Activated CD8-positive, alpha-beta memory T cell treated with anti-CD3 and anti-CD28 coated beads for 24 hours (primary cell): ENCODE data around the gene RGS9.
"Not testable (repeated sequence)": the region's sequence is repeated elsewhere in the genome, so short reads cannot be mapped to it uniquely, and the experiment has no call there.

ENCODE experiments used
- DNase-seq: peaks from one replicate; pipeline ENCODE4 v3.0.0-alpha.2; 2020

The RGS9 gene

GRCh38 chr17:65116515-65116914 is 20.7 kb upstream of the RGS9 start:
- not testable (repeated sequence) for DNase-seq

GRCh38 chr17:65117384-65118035 is 19.7 kb upstream of the RGS9 start:
- no peak for DNase-seq

GRCh38 chr17:65121368-65121767 is 15.8 kb upstream of the RGS9 start:
- DNase-seq = no peak

GRCh38 chr17:65121916-65122806 is 15.0 kb upstream of the RGS9 start:
- no peak for DNase-seq

- DNase-seq = peak; percentile 93
Measured at GRCh38 chr17:65122836-65123756, 14.1 kb upstream of the RGS9 start.

- no peak for DNase-seq
Measured at GRCh38 chr17:65123757-65124675, 13.2 kb upstream of the RGS9 start.

- DNase-seq = no peak
Measured at GRCh38 chr17:65130832-65131231, 6.3 kb upstream of the RGS9 start.

- no peak for DNase-seq
Measured at GRCh38 chr17:65131240-65131639, 5.9 kb upstream of the RGS9 start.

- DNase-seq = no peak
Measured at GRCh38 chr17:65131946-65132345, 5.2 kb upstream of the RGS9 start.

- DNase-seq = no peak
Measured at GRCh38 chr17:65134035-65134434, 3.1 kb upstream of the RGS9 start.

- DNase-seq = no peak
Measured at GRCh38 chr17:65139101-65139764, 2.1 kb downstream of the RGS9 start.

- DNase-seq = no peak
Measured at GRCh38 chr17:65142247-65142646, 5.1 kb downstream of the RGS9 start.

GRCh38 chr17:65143889-65144604 is 6.9 kb downstream of the RGS9 start:
- DNase-seq = no peak

GRCh38 chr17:65145743-65146142 is 8.6 kb downstream of the RGS9 start:
- DNase-seq = no peak

GRCh38 chr17:65147955-65148354 is 10.8 kb downstream of the RGS9 start:
- no peak for DNase-seq

GRCh38 chr17:65154770-65155589 is 17.8 kb downstream of the RGS9 start:
- DNase-seq = no peak

GRCh38 chr17:65155622-65156021 is 18.5 kb downstream of the RGS9 start:
- no peak for DNase-seq

- no peak for DNase-seq
Measured at GRCh38 chr17:65156185-65156834, 19.1 kb downstream of the RGS9 start.

- DNase-seq = no peak
Measured at GRCh38 chr17:65156835-65157565, 19.8 kb downstream of the RGS9 start.
